ENCODE results near the gene TUSC2.

GRCh38 chr3:50319181-50319893, 8.7 kb downstream of the TUSC2 start:
- TF ChIP-seq CTCF (IDR thresholded peaks at IDR 0.05; ENCODE audit: insufficient read depth, low read length) (no peak), POLR2AphosphoS5 (IDR thresholded peaks at IDR 0.05; ENCODE audit: low read depth) (no peak), REST (IDR thresholded peaks at IDR 0.05; ENCODE audit: insufficient replicate concordance, low read depth) (no peak), GABPA (IDR thresholded peaks at IDR 0.05; ENCODE audit: low read depth) (no peak), SPI1 (IDR thresholded peaks at IDR 0.05; ENCODE audit: borderline replicate concordance, low read depth) (no peak)

Measured in HL-60 (cell line).